NCI-H345 treated with DMSO at 0.1 percent for 48 hours (cell line): ENCODE data around the gene PRKCE.

ENCODE experiments used
- DNase-seq: peaks from one replicate; lab custom pipeline; 2025; ENCODE audit not compliant: unreplicated experiment; lab: John Stamatoyannopoulos, UW

Gene PRKCE

GRCh38 chr2:45830322-45830721 lies 178.8 kb downstream of the PRKCE start:
- DNase-seq = no peak

GRCh38 chr2:45833301-45833967 lies 182.0 kb downstream of the PRKCE start:
- no peak for DNase-seq

GRCh38 chr2:45833968-45834344 lies 182.5 kb downstream of the PRKCE start:
- DNase-seq = no peak

- no peak for DNase-seq
These were observed 182.9 kb downstream of the PRKCE start for GRCh38 chr2:45834372-45834771.

- no peak for DNase-seq
These were observed 183.4 kb downstream of the PRKCE start for GRCh38 chr2:45834858-45835257.

- no peak for DNase-seq
These were observed 184.8 kb downstream of the PRKCE start for GRCh38 chr2:45836316-45836715.

GRCh38 chr2:45836740-45837139 lies 185.3 kb downstream of the PRKCE start:
- no peak for DNase-seq

GRCh38 chr2:45837812-45838341 lies 186.4 kb downstream of the PRKCE start:
- no peak for DNase-seq

- DNase-seq = no peak
These were observed 188.2 kb downstream of the PRKCE start for GRCh38 chr2:45839508-45840251.

GRCh38 chr2:45840481-45840880 lies 189.0 kb downstream of the PRKCE start:
- DNase-seq = no peak

GRCh38 chr2:45841752-45842407 lies 190.4 kb downstream of the PRKCE start:
- DNase-seq = no peak

- DNase-seq = no peak
These were observed 191.7 kb downstream of the PRKCE start for GRCh38 chr2:45843136-45843535.

- no peak for DNase-seq
These were observed 193.5 kb downstream of the PRKCE start for GRCh38 chr2:45844796-45845457.

- no peak for DNase-seq
These were observed 194.1 kb downstream of the PRKCE start for GRCh38 chr2:45845566-45845965.

- DNase-seq = no peak
These were observed 198.2 kb downstream of the PRKCE start for GRCh38 chr2:45849491-45850283.

GRCh38 chr2:45850558-45850957 lies 199.1 kb downstream of the PRKCE start:
- peak; percentile 66 for DNase-seq

GRCh38 chr2:45851111-45851510 lies 199.6 kb downstream of the PRKCE start:
- DNase-seq = no peak

- DNase-seq = peak; percentile 83
These were observed 200.3 kb downstream of the PRKCE start for GRCh38 chr2:45851576-45852304.

- no peak for DNase-seq
These were observed 201.1 kb downstream of the PRKCE start for GRCh38 chr2:45852450-45853150.
